Astrocyte of the spinal cord (primary cell): Measurements from ENCODE around the gene TMEM203.

Experiments used
- DNase-seq: peaks from one replicate; pipeline ENCODE4 v3.0.0; 2011; ENCODE audit warnings: low read depth, low spot score
- H3K4me3 ChIP-seq: 2 replicates; pipeline ENCODE4 v1.5.1; 2011; ENCODE audit warnings: low read depth, mild to moderate bottlenecking, low read length, moderate library complexity
- in situ Hi-C: cut with HindIII; loops from 2 replicates; pipeline ENCODE4 v1.10.0; 2017; ENCODE audit warnings: low sequenced_read_pairs
- TF ChIP-seq, protein P1 (sequence below): IDR thresholded peaks from 2 replicates; pipeline ENCODE4 v1.5.1; 2012; ENCODE audit warnings: low read depth, mild to moderate bottlenecking, low read length, inconsistent platforms

Gene TMEM203

DNA sequence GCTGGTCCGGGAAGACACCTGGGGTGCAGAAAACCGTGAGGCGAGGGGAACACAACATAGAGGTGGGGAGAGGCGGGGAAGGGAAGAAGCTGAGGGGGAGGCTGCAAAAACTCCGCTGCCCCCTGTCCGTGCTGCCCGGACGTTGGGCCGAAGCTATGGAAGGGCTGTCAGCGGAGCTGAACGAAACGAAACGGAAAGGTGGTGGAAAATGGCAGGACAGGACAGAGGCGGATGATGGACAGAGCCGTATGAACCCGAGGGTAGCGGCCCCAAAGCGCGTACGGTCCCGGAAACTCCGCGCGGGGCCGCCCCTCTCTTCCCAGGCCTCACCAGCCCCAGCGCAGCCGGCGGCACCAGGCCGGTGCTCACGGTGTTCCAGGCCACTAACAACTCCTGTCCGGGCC, 17.4 kb downstream of the TMEM203 start:
- TF ChIP-seq, protein P1, sequence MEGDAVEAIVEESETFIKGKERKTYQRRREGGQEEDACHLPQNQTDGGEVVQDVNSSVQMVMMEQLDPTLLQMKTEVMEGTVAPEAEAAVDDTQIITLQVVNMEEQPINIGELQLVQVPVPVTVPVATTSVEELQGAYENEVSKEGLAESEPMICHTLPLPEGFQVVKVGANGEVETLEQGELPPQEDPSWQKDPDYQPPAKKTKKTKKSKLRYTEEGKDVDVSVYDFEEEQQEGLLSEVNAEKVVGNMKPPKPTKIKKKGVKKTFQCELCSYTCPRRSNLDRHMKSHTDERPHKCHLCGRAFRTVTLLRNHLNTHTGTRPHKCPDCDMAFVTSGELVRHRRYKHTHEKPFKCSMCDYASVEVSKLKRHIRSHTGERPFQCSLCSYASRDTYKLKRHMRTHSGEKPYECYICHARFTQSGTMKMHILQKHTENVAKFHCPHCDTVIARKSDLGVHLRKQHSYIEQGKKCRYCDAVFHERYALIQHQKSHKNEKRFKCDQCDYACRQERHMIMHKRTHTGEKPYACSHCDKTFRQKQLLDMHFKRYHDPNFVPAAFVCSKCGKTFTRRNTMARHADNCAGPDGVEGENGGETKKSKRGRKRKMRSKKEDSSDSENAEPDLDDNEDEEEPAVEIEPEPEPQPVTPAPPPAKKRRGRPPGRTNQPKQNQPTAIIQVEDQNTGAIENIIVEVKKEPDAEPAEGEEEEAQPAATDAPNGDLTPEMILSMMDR: no peak
- H3K4me3 ChIP-seq: peak overlapping the region; percentile 87
- no peak for DNase-seq
- in situ Hi-C loops: no loop called here

GRCh38 chr9:137187386-137187785, 18.1 kb downstream of the TMEM203 start:
- in situ Hi-C loops: no loop called here
- H3K4me3 ChIP-seq: peak overlapping the region; percentile 87
- no peak for DNase-seq
- TF ChIP-seq, protein P1: no peak

DNA sequence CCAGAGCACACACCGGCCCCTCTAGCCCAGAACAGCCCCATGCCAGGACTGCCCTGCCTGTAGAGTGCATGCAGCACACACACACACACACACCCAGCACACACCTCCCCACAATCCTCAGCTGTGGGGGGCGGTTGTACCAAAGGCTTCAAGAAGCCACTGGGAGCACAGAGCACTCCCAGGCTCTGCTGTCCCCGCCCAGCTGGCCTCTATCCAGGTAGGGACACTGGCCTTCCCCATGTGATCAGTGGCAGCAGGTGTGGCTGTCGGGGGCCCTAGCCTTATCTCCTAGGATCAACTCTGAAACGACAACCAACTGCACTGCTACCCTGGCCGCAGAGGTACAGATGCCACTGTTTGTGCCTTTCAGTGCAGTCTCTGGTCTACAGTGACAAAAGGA, 19.1 kb downstream of the TMEM203 start:
- in situ Hi-C loops: no loop called here
- no peak for DNase-seq
- TF ChIP-seq, protein P1: no peak
- no peak overlapping the region for H3K4me3 ChIP-seq

- no peak overlapping the region for H3K4me3 ChIP-seq
- in situ Hi-C loops: no loop called here
- TF ChIP-seq, protein P1: no peak
Observed at GRCh38 chr9:137185921-137186320, 19.5 kb downstream of the TMEM203 start.

GRCh38 chr9:137184881-137185660, 20.4 kb downstream of the TMEM203 start:
- DNase-seq: no peak
- TF ChIP-seq, protein P1: no peak
- in situ Hi-C loops: no loop called here
- no peak overlapping the region for H3K4me3 ChIP-seq

More at GRCh38 chr9:137185921-137186320, 19.5 kb downstream of the TMEM203 start:
- no peak for DNase-seq

DNA sequence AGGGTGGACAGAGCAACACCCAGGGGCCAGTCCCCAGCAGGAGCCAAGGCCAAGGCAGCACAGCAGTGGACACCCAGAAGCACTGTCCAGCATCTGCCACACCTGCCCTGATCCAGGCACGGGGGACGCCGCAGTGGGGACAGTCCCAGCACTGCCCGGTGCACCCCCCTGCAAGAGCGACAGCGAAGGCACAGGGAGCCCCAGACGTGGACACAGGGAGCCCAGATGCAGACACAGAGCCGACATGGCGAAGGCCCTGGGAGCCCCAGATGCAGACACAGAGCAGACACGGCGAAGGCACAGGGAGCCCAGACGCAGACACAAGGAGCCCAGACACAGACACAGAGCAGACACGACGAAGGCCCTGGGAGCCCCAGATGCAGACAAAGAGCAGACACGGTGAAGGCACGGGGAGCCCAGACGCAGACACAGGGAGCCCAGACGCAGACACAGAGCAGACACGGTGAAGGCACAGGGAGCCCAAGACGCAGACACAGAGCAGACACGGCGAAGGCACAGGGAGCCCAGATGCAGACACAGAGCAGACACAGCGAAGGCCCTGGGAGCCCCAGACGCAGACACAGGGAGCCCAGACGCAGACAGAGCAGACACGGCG, 21.4 kb downstream of the TMEM203 start:
- DNase-seq: no peak
- in situ Hi-C loops: no loop called here
- TF ChIP-seq, protein P1: no peak
- no peak overlapping the region for H3K4me3 ChIP-seq
